CD4-positive, alpha-beta T cell (primary cell): Measurements from ENCODE around the gene CACNA1B. TPM values are rescaled to one million over a fixed set of nuclear protein-coding genes. Genes with fewer than 3 reads are reported as not detected.
A peak's percentile ranks its signal among the peaks of the same experiment; 100 is the strongest.

Experiments
- ATAC-seq: fragments of 200-7000 bp; cut with Tn5 transposase; one replicate; pipeline ENCODE4 v1.10.0; 2022; ENCODE audit warnings: mild to moderate bottlenecking; ENCODE audit not compliant: poor library complexity
- CTCF ChIA-PET: fragments of 350-600 bp; sonication (Branson Sonifier 250); formaldehyde crosslinking; loops from one replicate; lab custom pipeline; 2021; ENCODE audit warnings: antibody characterized with exemption, inconsistent platforms; lab: Charles Lee
- POLR2A ChIA-PET: fragments of 350-600 bp; sonication (Branson Sonifier 250); formaldehyde crosslinking; loops from one replicate; lab custom pipeline; 2021; ENCODE audit warnings: antibody characterized with exemption, inconsistent platforms; lab: Charles Lee
- DNase-seq, 14 experiments: peaks; one replicate each; pipeline ENCODE4 v3.0.0-alpha.2; 2013 to 2020; ENCODE audit warnings: mixed read lengths in 2 of 14
- H3K27ac ChIP-seq, 2 donors: one replicate each; pipeline versions ENCODE4 v1.5.1 to v1.7.0; 2013; ENCODE audit warnings: low read length in 2 of 2, low read depth in 1 of 2, mild to moderate bottlenecking in 1 of 2
- H3K27me3 ChIP-seq, 2 experiments: 1 replicate in 1 of 2; 2 replicates in 1 of 2; pipeline versions ENCODE4 v1.6.1 to v1.7.0; 2013; ENCODE audit warnings: low read length in 2 of 2, control low read depth in 1 of 2, mild to moderate bottlenecking in 1 of 2, moderate library complexity in 1 of 2; ENCODE audit not compliant: insufficient read depth in 2 of 2, control insufficient read depth in 1 of 2
- H3K36me3 ChIP-seq: one replicate; pipeline ENCODE4 v1.6.1; 2013; ENCODE audit warnings: low read length, control low read depth; ENCODE audit not compliant: insufficient read depth
- H3K4me1 ChIP-seq: one replicate; pipeline ENCODE4 v1.6.1; 2013; ENCODE audit warnings: low read length, control low read depth; ENCODE audit not compliant: insufficient read depth
- H3K4me3 ChIP-seq: one replicate; pipeline ENCODE4 v1.5.1; 2013; ENCODE audit warnings: mild to moderate bottlenecking, low read length, moderate library complexity
- H3K9me3 ChIP-seq, 2 experiments: 1 replicate in 1 of 2; 2 replicates in 1 of 2; pipeline versions ENCODE4 v1.6.1 to v1.7.0; 2013; ENCODE audit warnings: low read length in 2 of 2, mild to moderate bottlenecking in 2 of 2, control low read depth in 1 of 2, moderate library complexity in 1 of 2; ENCODE audit not compliant: control insufficient read depth in 1 of 2, insufficient read depth in 1 of 2
- H3K27ac Mint-ChIP-seq: one replicate; pipeline ENCODE4 v1.8.0; 2020; ENCODE audit warnings: mixed read lengths
- H3K27me3 Mint-ChIP-seq: one replicate; pipeline ENCODE4 v1.8.0; 2021; ENCODE audit warnings: mixed read lengths
- H3K36me3 Mint-ChIP-seq: one replicate; pipeline ENCODE4 v1.8.0; 2021; ENCODE audit warnings: low read depth, mixed read lengths
- H3K4me1 Mint-ChIP-seq: one replicate; pipeline ENCODE4 v1.8.0; 2021; ENCODE audit warnings: low read depth, mixed read lengths
- H3K4me3 Mint-ChIP-seq: one replicate; pipeline ENCODE4 v1.8.0; 2020; ENCODE audit warnings: mild to moderate bottlenecking, mixed read lengths
- H3K9me3 Mint-ChIP-seq: one replicate; pipeline ENCODE4 v1.8.0; 2020; ENCODE audit warnings: mixed read lengths
- intact Hi-C, 2 experiments: fragments of 100-400 bp; cut with DNase I in 1 of 2; cut with micrococcal nuclease in 1 of 2; formaldehyde crosslinking; loops; one replicate each; pipeline versions ENCODE4 v1.15.1 to v1.9.0; 2023 to 2025; cut with DNase I, micrococcal nuclease
- total RNA-seq, 174 experiments: library from RNA in 2 of 174; stranded (reverse) in 2 of 174; gene quantifications; one replicate each; pipeline ENCODE4 v1.2.3 and lab custom pipeline; 2021 to 2026
- TF ChIP-seq, protein P1 (sequence below): fragments of 200-600 bp; IDR thresholded peaks from one replicate; pipeline ENCODE4 v1.8.0; 2022; ENCODE audit warnings: antibody characterized with exemption, mild to moderate bottlenecking

The CACNA1B gene
- total RNA-seq, 2 experiments from 2014 or later, result not detected

- intact Hi-C loops, result loop anchor here in 1 of 2 experiments (10.0 kb wide), 1 partner anchor 346 kb away; no protein-coding TSS in a partner anchor
- Mint-ChIP-seq H3K36me3 (no peaks in the 10 kb centered on the region), H3K4me3 (no peak overlapping the region), H3K27me3 (peaks cover 30% of the 10 kb centered on the region), H3K4me1 (no peaks in the 10 kb centered on the region), H3K27ac (no peak overlapping the region), H3K9me3 (no peaks in the 10 kb centered on the region)
- H3K27ac ChIP-seq, result no peak overlapping the region
- H3K4me1 ChIP-seq, result peaks cover 6% of the 10 kb centered on the region
- TF ChIP-seq, protein P1, sequence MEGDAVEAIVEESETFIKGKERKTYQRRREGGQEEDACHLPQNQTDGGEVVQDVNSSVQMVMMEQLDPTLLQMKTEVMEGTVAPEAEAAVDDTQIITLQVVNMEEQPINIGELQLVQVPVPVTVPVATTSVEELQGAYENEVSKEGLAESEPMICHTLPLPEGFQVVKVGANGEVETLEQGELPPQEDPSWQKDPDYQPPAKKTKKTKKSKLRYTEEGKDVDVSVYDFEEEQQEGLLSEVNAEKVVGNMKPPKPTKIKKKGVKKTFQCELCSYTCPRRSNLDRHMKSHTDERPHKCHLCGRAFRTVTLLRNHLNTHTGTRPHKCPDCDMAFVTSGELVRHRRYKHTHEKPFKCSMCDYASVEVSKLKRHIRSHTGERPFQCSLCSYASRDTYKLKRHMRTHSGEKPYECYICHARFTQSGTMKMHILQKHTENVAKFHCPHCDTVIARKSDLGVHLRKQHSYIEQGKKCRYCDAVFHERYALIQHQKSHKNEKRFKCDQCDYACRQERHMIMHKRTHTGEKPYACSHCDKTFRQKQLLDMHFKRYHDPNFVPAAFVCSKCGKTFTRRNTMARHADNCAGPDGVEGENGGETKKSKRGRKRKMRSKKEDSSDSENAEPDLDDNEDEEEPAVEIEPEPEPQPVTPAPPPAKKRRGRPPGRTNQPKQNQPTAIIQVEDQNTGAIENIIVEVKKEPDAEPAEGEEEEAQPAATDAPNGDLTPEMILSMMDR, result no peak
- ATAC-seq (no peak), DNase-seq (peak in 1 of 14 experiments; percentile 5)
- H3K36me3 ChIP-seq, result no peaks in the 10 kb centered on the region
- POLR2A ChIA-PET, result no interaction called here
- H3K9me3 ChIP-seq, result no peaks in the 10 kb centered on the region
- H3K4me3 ChIP-seq, result no peak overlapping the region
- H3K27me3 ChIP-seq, result peaks cover 16 to 28% of the 10 kb centered on the region in 2 experiments
- CTCF ChIA-PET, result no interaction called here
These were observed 143.2 kb downstream of the CACNA1B start for GRCh38 chr9:138020795-138021182.

GRCh38 chr9:138021251-138022056, 143.9 kb downstream of the CACNA1B start:
- ATAC-seq (no peak), DNase-seq (peak in 1 of 14 experiments; percentile 3)
- no peaks in the 10 kb centered on the region for H3K9me3 Mint-ChIP-seq
- no peak overlapping the region for H3K4me3 Mint-ChIP-seq
- ChIA-PET POLR2A (no interaction called here), CTCF (no interaction called here)
- H3K27me3 ChIP-seq, result peaks cover 18 to 28% of the 10 kb centered on the region in 2 experiments
- H3K27ac Mint-ChIP-seq, result no peak overlapping the region
- no peaks in the 10 kb centered on the region for H3K4me1 Mint-ChIP-seq
- TF ChIP-seq, protein P1, result no peak
- intact Hi-C loops, result loop anchor here in 1 of 2 experiments (10.0 kb wide), 1 partner anchor 347 kb away; no protein-coding TSS in a partner anchor
- H3K27me3 Mint-ChIP-seq, result peaks cover 37% of the 10 kb centered on the region
- peaks cover 6% of the 10 kb centered on the region for H3K4me1 ChIP-seq
- H3K4me3 ChIP-seq, result no peak overlapping the region
- H3K9me3 ChIP-seq, result no peaks in the 10 kb centered on the region
- H3K27ac ChIP-seq, result no peak overlapping the region
- no peaks in the 10 kb centered on the region for H3K36me3 Mint-ChIP-seq
- H3K36me3 ChIP-seq, result no peaks in the 10 kb centered on the region

DNA sequence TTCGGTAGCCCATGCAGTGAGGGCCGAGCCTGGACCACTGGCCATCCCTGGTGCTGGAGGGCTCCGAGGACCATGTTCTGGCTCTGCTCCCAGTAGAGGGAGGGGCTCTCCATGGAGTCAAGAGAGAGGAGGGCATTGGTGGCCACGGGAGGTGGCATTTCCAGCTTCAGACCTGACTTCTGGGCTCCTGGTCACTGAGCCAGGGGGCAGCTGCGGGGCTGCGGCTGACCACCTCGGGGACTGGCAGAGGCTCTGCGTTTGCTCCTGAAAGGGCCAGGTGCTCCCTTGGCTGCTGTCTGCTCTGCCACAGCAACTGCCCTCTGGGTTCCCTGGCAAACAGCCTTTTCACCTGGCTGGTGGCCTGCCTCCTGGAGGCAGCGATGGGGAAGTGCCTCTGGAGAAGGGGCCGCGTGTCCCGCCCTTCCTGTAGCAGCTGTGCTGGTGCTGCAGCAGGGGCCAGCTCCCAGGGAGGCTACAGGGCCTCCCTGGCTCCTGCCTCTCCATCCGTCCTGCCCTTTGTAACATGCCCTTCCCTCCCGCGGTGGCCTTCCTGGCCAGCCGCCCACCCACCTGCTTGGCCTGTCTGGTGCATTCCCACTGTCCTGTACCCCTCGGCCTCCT, 144.6 kb downstream of the CACNA1B start:
- TF ChIP-seq, protein P1, result no peak
- peaks cover 18 to 28% of the 10 kb centered on the region in 2 experiments for H3K27me3 ChIP-seq
- no peaks in the 10 kb centered on the region for H3K36me3 Mint-ChIP-seq
- no peaks in the 10 kb centered on the region for H3K36me3 ChIP-seq
- ATAC-seq (peak; percentile 37), DNase-seq (peak in 4 of 14 experiments; percentile 7 to 29 (median 16))
- no peak overlapping the region for H3K27ac ChIP-seq
- H3K9me3 Mint-ChIP-seq, result no peaks in the 10 kb centered on the region
- H3K27ac Mint-ChIP-seq, result no peak overlapping the region
- H3K4me1 Mint-ChIP-seq, result no peaks in the 10 kb centered on the region
- ChIA-PET CTCF (no interaction called here), POLR2A (no interaction called here)
- H3K4me3 Mint-ChIP-seq, result no peak overlapping the region
- intact Hi-C loops, result loop anchor here in 1 of 2 experiments (10.0 kb wide), 1 partner anchor 347 kb away; no protein-coding TSS in a partner anchor
- H3K9me3 ChIP-seq, result no peaks in the 10 kb centered on the region
- H3K27me3 Mint-ChIP-seq, result peaks cover 42% of the 10 kb centered on the region
- H3K4me3 ChIP-seq, result no peak overlapping the region
- H3K4me1 ChIP-seq, result peaks cover 6% of the 10 kb centered on the region
